Muscle layer of colon (tissue), 2 donors: Measurements from ENCODE around the gene CUTA.
A peak's percentile ranks its signal among the peaks of the same experiment; 100 is the strongest.

ENCODE experiments used
- H3K27ac ChIP-seq: one replicate; pipeline ENCODE4 v1.7.0; 2013; ENCODE audit warnings: low read depth, mild to moderate bottlenecking, low read length, moderate library complexity
- H3K27me3 ChIP-seq, 2 donors: one replicate each; pipeline ENCODE4 v1.7.0; 2013; ENCODE audit warnings: low read length in 2 of 2, mild to moderate bottlenecking in 2 of 2; ENCODE audit not compliant: insufficient read depth in 2 of 2, control insufficient read depth in 1 of 2
- H3K36me3 ChIP-seq: one replicate; pipeline ENCODE4 v1.7.0; 2013; ENCODE audit warnings: mild to moderate bottlenecking, low read length; ENCODE audit not compliant: insufficient read depth
- H3K4me1 ChIP-seq: one replicate; pipeline ENCODE4 v1.7.0; 2013; ENCODE audit warnings: mild to moderate bottlenecking, low read length; ENCODE audit not compliant: insufficient read depth
- H3K4me3 ChIP-seq, 2 donors: one replicate each; pipeline ENCODE4 v1.7.0; 2013; ENCODE audit warnings: low read length in 2 of 2, low read depth in 1 of 2, mild to moderate bottlenecking in 1 of 2, moderate library complexity in 1 of 2
- H3K9ac ChIP-seq: one replicate; pipeline ENCODE4 v1.7.0; 2013; ENCODE audit warnings: low read length
- H3K9me3 ChIP-seq: one replicate; pipeline ENCODE4 v1.7.0; 2013; ENCODE audit warnings: mild to moderate bottlenecking, low read length
- donor health status: abdominal sarcoma.
- donor health status: Adenocarcinoma of cecum.

CUTA gene

GRCh38 chr6:33428224-33428965 is 10.5 kb upstream of the CUTA start:
- H3K27me3 ChIP-seq = no peaks in the 10 kb centered on the region
- H3K4me3 ChIP-seq = peak overlapping the region in 1 of 2 donors; percentile 59
- peak overlapping the region; percentile 40 for H3K27ac ChIP-seq
- no peak overlapping the region for H3K9ac ChIP-seq
- H3K9me3 ChIP-seq = no peaks in the 10 kb centered on the region
- peaks cover 75% of the 10 kb centered on the region for H3K4me1 ChIP-seq
- H3K36me3 ChIP-seq = no peaks in the 10 kb centered on the region

GRCh38 chr6:33427585-33428223 is 9.8 kb upstream of the CUTA start:
- Histone ChIP-seq H3K27ac (peak overlapping the region; percentile 76), H3K4me1 (peaks cover 70% of the 10 kb centered on the region), H3K4me3 (peak overlapping the region; percentile 52 to 84), H3K9ac (no peak overlapping the region), H3K27me3 (no peaks in the 10 kb centered on the region), H3K9me3 (no peaks in the 10 kb centered on the region), H3K36me3 (no peaks in the 10 kb centered on the region)

DNA sequence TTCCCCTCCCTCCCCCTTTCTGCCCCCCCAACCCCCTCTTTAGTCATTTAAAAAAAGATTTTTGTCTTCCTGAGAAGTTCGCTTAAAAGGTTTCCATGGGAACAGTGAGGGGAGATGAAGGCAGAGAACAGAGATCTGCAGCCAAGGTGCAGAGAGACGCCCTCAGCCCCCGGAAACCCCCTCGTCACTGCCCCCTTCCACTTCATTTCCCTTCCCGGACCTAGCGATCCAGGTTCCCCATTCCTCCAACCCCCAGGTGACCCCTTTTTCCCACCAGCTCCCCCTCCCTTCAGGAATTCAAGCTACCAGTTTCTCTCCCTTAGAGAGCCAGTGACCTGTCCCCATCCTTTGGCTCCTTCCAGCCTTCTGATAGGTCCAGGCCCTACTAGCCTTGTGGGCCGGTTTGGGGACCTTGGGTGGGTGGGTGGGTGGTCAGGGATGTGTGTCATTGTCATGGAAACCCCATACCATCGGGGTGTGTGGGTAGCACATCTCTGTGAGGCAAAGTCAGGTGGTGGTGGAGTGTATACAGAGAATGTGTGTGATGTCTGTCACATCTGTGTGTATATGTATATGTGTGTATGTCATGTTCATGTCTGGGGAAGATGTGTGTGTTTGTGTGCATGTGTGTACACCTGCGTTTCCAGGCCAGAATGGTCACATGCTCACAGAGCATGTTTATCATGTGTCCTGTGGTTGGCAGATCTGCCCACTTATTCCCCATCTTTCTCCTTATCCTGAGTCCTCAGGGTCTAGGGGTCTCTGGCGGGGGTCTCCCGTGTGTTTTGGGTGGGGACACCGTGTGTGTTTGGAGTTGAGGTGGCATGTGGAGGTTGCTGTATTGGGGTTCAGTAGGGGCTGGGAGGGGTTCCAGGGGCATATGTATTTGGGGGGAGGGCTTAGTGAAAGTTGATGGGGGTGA is 8.9 kb upstream of the CUTA start:
- H3K36me3 ChIP-seq = no peaks in the 10 kb centered on the region
- H3K4me3 ChIP-seq = peak overlapping the region; percentile 52 to 85
- H3K9ac ChIP-seq = no peak overlapping the region
- H3K9me3 ChIP-seq = no peaks in the 10 kb centered on the region
- peaks cover 64% of the 10 kb centered on the region for H3K4me1 ChIP-seq
- H3K27ac ChIP-seq = peak overlapping the region; percentile 97
- H3K27me3 ChIP-seq = no peaks in the 10 kb centered on the region

DNA sequence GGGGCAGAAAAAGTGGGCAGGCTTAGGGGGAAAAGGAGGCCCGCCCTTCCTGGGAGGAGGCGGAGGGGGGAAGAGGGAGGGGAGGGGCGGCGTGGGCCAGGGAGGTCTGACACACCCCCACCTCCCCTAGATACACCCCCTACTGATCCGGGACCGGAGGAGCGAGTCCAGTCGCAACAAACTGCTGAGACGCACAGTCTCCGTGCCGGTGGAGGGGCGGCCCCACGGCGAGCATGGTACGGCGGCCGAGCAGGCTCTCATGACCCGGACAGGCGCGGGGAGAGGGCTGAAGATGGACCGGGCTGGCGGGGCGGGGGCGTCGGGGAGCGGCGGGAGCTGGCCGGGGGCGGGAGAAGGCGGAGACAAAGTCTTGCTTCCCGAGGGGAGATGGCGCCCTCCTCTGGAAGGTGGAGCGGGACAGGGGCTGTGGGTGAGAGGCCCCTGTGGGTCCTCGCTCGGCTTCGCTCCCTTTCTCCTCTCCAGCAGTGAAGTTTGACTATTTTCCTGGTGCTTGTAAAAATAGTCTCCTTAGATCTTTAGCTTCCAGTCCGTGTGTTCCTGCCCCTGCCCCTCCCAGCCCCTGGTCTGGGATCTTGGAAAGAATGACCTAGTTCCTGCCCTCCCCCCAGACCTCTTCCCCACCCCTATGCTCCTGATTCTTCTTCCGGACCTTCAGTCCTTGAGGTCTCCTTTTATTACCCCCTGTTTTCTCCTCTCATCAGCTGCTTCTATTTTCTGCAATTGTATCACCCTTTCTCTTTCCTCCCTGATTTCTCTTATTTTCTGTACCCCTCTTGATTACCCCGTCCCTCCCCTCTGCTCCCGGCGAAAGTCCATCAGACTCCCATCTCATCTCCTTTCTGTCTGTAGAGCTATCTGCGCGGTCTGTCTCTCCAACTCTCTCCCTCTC is 8.0 kb upstream of the CUTA start:
- Histone ChIP-seq H3K4me1 (peaks cover 55% of the 10 kb centered on the region), H3K36me3 (no peaks in the 10 kb centered on the region), H3K27me3 (no peaks in the 10 kb centered on the region), H3K9ac (peak overlapping the region; percentile 95), H3K4me3 (peak overlapping the region; percentile 44 to 85), H3K27ac (peak overlapping the region; percentile 97), H3K9me3 (no peaks in the 10 kb centered on the region)

DNA sequence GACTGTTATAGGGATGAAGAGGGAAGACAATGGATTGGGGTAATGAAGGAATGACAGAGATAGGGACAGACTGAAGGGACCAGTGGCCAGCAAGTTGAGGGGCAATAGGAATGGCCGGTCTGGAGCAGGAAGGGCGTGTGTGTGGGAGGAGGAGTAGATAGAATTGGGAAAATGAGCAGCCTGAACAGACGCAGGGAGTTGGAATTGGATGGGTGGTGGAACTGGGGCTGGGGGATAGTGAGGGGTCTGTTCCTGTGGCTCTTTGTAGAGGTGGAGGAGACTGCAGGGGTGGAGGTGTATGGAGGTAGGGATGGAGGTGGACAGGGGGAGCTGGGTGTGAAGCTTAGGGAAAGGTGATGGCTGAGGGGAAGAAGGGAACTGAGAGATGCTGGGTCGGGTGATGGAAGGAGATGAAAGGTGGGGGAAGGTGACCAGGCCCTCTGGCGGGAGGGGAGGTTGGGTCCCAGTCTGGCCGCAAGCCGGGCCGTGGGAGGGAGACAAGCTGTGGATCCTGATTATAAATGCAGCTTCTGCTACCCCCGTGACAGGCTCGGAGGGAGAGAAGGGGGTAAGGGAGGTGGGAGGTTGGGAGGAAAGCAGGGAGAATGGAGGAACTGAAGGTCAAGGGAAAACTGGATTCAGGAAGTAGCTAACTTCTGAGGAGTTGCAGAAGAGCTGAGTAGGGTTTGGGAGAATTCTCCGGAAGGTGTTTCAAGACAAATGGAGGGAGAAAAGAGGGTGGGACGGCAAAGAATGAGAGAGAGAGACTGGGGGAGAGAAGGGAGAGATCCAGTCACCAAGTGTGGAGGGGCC is 7.2 kb upstream of the CUTA start:
- H3K27me3 ChIP-seq = no peaks in the 10 kb centered on the region

DNA sequence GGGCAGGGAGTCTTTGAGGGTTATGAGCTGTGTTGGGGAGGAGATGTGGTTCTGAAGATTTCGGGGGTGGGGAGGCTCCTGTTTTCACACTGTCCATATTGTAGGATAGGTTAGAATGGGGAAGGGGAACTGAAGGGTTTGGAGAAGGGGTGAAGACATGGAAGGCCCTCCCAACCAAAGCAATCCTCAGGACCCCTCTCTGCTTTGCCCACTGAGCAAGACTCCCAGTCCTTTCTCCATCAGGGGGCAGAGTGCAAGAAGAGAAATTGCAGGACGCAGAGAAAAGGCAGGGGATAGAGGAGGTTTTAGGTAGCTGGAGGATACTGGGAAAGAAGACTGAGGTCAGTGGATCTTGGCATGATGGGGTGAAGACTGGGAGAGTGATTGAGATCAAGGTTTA is 5.9 kb upstream of the CUTA start:
- H3K4me1 ChIP-seq = peaks cover 49% of the 10 kb centered on the region
- H3K9ac ChIP-seq = no peak overlapping the region
- no peaks in the 10 kb centered on the region for H3K27me3 ChIP-seq
- H3K27ac ChIP-seq = peak overlapping the region; percentile 5
- H3K4me3 ChIP-seq = no peak overlapping the region
- no peaks in the 10 kb centered on the region for H3K9me3 ChIP-seq
- no peaks in the 10 kb centered on the region for H3K36me3 ChIP-seq

More for the DNA sequence above, 7.2 kb upstream of the CUTA start:
- peak overlapping the region; percentile 44 to 85 for H3K4me3 ChIP-seq
- H3K4me1 ChIP-seq = peaks cover 46% of the 10 kb centered on the region
- peak overlapping the region; percentile 97 for H3K27ac ChIP-seq
- no peaks in the 10 kb centered on the region for H3K9me3 ChIP-seq
- H3K36me3 ChIP-seq = no peaks in the 10 kb centered on the region
- H3K9ac ChIP-seq = peak overlapping the region; percentile 95

GRCh38 chr6:33421344-33421643 is 3.4 kb upstream of the CUTA start:
- H3K4me3 ChIP-seq = no peak overlapping the region
- peaks cover 5% of the 10 kb centered on the region for H3K36me3 ChIP-seq
- H3K9me3 ChIP-seq = no peaks in the 10 kb centered on the region
- no peak overlapping the region for H3K9ac ChIP-seq
- peak overlapping the region; percentile 1 for H3K27ac ChIP-seq
- H3K4me1 ChIP-seq = peaks cover 50% of the 10 kb centered on the region
- H3K27me3 ChIP-seq = no peaks in the 10 kb centered on the region

GRCh38 chr6:33420491-33421343 is 2.8 kb upstream of the CUTA start:
- Histone ChIP-seq H3K36me3 (peaks cover 11% of the 10 kb centered on the region), H3K9me3 (no peaks in the 10 kb centered on the region), H3K4me1 (peaks cover 54% of the 10 kb centered on the region), H3K9ac (no peak overlapping the region), H3K27ac (peak overlapping the region; percentile 62), H3K4me3 (no peak overlapping the region), H3K27me3 (no peaks in the 10 kb centered on the region)

GRCh38 chr6:33419580-33420490 is 1.9 kb upstream of the CUTA start, which contains the start of gene SYNGAP1:
Gene SYNGAP1, plus strand, starts transcription at chr6:33420065. Its CDS starts 200 bp downstream, at chr6:33420265.
- H3K9ac ChIP-seq = peak within 1 kb of the TSS; percentile 72
- peaks cover 57% of the 10 kb centered on the region for H3K4me1 ChIP-seq
- no peaks in the 10 kb centered on the region for H3K9me3 ChIP-seq
- H3K4me3 ChIP-seq = peak within 1 kb of the TSS in 1 of 2 donors; percentile 42
- peaks cover 17% of the 10 kb centered on the region for H3K36me3 ChIP-seq
- no peaks in the 10 kb centered on the region for H3K27me3 ChIP-seq
- peak within 1 kb of the TSS; percentile 100 for H3K27ac ChIP-seq
